Measurements from ENCODE around the gene KRTAP1-3.
"Not testable (repeated sequence)": the region's sequence is repeated elsewhere in the genome, so short reads cannot be mapped to it uniquely, and the experiment has no call there.

Gene KRTAP1-3

DNA sequence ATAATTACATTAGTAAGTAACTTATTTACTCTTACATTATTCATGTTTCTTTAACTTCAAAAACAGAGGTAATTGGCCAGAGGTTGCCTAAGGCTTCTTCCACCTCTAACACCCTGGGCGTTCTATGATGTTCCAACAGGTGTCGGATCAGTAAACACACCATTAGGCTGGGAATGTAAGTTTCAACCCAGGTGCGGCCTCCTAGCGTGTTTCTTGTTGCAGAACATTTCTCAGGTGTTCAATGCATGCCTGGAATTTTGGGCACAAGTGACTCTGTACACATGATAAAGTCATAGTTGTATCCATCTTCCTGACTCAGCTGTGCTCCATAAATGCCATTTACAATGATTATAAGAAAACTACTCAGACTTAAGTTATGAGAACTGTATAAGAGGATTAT is 19.4 kb upstream of the KRTAP1-3 start:
- no peak for DNase-seq (ENCODE audit: low read depth)

DNA sequence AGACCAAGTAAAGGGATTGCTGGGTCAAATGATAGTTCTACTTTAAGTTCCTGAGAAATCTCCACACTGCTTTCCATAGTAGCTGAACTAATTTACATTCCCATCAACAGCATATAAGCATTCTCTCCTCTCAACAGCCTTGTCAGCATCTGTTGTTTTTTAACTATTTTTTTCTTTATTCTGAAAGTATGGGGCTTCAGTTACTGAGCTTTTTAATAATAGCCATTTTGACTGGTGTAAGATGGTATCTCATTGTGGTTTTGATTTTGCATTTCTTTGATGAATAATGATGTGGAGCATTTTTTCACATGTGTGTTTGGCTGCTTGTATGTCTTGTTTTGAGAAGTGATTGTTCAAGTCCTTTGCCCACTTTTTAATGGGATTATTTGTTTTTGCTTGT is 17.9 kb upstream of the KRTAP1-3 start:
- no peak for DNase-seq (ENCODE audit: low read depth)

GRCh38 chr17:41049110-41049509 is 14.4 kb upstream of the KRTAP1-3 start:
- no peak for DNase-seq (ENCODE audit: low read depth)

GRCh38 chr17:41048441-41048840 is 13.8 kb upstream of the KRTAP1-3 start:
- DNase-seq (ENCODE audit: low read depth): no peak

- DNase-seq (ENCODE audit: low read depth): not testable (repeated sequence)
Measured at GRCh38 chr17:41046735-41047465, 12.2 kb upstream of the KRTAP1-3 start, which contains the start of gene KRTAP2-1. Gene KRTAP2-1 (minus strand): TSS chr17:41047316. CDS start chr17:41047267, 49 bp downstream.

DNA sequence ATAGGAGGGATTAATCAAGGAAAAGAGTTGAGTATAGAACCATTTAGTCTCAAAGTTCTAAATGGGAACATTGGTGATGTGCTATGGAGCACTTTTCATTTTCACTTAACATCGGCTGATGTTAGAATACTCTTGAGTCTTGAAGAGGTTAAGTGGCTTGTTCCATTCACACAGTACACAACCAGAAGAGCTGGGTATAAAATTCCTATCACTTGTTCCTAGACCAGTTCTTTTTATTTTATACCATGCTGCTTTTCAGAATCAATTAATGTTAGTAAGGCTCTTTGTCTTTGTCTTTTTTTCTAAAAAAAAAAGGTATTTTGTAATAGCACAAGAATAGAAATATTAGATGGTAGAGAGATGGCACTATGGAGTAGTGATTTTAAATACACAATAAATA is 8.3 kb upstream of the KRTAP1-3 start:
- DNase-seq (ENCODE audit: low read depth): no peak

DNA sequence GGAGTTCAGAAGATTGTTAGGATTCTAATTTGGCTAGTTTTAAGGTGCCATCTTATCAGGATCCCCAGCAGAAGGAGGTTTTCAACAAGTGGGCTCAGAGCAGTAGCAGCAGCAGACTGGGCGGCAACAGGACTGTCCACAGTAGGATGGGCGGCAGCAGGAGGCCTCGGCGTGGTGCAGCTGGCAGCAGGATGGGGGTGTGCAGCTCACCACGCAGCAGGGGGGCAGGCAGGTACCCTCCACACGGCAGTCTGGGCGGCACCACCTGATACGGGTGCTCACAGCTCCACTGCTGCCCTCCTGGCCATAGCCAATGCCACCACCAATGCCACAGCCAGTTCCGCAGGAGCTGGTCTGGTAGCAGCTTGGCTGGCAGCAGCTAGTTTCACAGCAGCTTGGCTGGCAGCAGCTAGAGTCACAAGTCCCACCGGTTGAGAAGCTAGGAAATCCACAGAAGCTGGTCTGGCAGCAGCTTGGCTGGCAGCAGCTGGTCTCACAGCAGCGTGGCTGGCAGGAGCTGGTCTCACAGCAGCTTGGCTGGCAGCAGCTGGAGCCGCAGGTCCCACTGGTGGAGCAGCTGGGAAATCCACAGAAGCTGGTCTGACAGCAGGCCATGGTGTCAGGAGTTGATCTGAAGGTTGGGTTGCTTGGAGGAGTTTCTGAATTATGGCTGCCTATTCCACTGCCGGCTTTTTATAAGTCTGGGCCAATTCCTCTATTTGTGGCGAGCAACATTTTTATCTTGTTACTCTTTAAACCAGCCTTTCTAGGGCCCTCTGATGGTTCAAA is 6.3 kb upstream of the KRTAP1-3 start, which contains the start of gene KRTAP1-1:
TSS of gene KRTAP1-1 (minus strand) at position 668 of the 789 bp plus-strand sequence. CDS start at position 615, 53 bp downstream.
- not testable (repeated sequence) for DNase-seq (ENCODE audit: low read depth)

DNA sequence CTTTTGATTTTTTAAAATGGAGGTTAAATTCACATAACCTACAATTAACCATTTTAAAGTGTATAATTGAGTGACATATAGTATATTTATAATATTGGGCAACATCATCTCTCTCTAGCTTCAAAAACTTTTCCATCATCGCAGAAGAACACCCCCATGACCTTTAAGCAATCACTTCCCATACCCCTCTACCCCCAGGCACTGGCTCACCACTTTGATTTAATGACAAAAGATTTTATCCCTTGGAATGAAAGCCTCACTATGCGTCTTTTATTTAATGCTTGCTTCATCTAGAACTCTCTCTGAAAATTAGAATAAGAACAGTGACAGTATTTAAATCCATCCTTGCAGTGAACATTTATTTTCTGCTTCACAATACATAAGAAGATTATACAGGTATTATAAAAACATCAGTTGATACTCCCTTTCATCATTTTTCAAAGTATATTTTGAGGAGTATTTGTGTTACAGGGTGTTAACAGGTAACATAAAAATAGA is 3.2 kb upstream of the KRTAP1-3 start:
- no peak for DNase-seq (ENCODE audit: low read depth)

DNA sequence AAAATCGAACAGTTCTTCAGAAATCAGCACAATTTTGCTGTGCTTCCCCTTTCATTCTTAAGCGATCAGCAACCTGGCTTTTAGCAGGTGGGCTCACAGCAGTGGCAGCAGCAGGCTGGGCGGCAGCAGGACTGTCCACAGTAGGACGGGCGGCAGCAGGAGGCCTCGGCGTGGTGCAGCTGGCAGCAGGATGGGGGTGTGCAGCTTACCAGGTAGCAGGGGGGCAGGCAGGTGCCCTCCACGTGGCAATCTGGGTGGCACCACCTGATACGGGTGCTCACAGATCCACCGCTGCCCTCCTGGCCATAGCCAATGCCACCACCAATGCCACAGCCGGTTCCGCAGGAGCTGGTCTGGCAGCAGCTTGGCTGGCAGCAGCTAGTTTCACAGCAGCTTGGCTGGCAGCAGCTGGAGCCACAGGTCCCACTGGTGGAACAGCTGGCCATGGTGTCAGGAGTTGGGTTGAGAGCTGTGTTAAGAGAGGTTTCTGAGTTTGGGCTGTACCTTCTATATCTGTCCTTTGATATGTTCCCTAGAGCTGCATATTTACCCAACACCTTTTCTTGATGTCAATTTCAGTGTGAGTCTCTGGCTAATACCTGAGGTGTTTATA is 4.9 kb downstream of the KRTAP1-3 start, which contains the start of gene KRTAP1-4:
TSS of gene KRTAP1-4 (minus strand) at position 563 of the 613 bp plus-strand sequence. CDS start at position 446, 117 bp downstream.
- DNase-seq (ENCODE audit: low read depth): no peak

DNA sequence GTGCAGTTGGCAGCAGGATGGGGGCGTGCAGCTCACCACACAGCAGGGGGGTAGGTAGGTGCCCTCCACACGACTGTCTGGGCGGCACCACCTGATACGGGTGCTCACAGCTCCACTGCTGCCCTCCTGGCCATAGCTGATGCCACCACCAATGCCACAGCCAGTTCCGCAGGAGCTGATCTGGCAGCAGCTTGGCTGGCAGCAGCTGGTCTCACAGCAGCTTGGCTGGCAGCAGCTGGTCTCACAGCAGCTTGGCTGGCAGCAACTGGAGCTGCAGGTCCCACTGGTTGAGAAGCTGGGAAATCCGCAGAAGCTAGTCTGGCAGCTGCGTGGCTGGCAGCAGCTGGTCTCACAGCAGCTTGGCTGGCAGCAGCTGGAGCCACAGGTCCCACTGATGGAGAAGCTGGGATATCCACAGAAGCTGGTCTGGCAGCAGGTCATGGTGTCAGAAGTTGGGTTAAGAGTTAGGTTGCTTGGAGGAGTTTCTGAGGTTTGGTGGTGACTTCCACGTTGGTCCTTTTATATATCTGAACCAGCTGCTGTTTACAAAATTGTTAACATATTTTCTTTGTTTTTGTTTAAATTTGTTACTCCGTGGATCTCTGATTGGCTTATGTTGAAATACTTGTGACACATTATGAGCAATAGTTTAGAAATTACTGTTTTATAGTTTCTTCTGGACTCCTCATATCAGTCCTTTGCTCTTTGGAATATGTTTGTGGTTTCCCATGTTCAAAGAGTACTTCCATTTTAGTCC is 7.8 kb downstream of the KRTAP1-3 start, which contains the start of gene KRTAP1-5:
TSS of gene KRTAP1-5 (minus strand) at position 494 of the 757 bp plus-strand sequence. CDS start at position 441, 53 bp downstream.
- no peak for DNase-seq (ENCODE audit: low read depth)

DNA sequence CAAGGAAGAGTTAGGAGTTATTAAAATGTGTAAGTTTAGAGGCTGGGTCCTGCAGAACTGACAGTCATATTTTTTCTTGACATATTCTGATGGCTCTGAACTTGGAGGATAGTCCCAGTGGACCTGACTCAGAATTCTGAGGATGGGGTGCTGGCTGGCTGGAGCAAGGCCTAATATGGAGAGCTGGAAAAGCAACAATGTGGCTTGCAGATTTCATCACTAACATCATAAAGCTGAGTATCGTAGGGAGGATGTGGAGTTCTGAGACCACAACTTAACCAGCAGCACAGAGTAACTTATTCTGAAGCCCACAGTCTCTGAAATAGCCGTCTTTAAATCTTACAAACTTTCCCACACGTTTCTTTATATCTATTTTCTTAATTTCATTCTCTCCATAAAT is 10.0 kb downstream of the KRTAP1-3 start:
- no peak for DNase-seq (ENCODE audit: low read depth)

DNA sequence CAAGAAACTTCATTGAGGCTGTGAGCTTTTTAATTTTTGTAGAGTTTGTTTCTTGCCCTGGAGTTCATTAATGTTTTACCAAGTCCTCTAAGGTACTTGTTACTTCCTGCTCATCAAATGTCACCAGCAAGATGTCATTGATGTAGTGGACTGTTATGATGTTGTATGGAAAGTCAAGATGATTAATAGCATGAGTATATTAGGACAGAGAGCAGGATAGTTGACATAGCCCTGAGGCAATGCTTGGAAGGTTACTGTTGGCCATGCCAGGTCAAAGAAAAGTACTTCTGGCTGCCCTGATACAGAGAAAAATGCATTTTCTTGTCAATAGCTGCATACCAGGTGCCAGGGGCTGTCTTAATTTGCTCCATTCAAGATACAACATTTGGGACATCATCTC is 14.3 kb downstream of the KRTAP1-3 start:
- DNase-seq (ENCODE audit: low read depth): no peak

DNA sequence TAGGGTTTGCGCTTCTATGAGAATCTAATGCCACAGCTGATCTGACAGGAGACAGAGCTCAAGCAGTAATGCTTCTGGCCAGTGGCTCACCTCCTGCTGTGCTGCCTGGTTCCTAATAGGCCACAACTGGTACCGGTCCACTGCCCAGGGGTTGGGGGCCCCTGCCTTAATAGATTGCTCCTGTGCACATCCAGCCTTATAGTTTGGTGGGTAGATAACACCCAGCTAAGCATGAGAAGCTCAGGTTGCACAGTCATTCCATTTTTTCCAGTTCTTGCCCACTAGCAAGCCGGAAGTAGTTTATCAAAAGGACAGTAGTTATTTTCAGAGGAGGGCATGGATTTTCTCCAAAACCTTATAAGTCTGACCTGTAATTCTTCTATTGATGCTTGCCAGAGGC is 15.3 kb downstream of the KRTAP1-3 start:
- DNase-seq (ENCODE audit: low read depth): no peak

DNA sequence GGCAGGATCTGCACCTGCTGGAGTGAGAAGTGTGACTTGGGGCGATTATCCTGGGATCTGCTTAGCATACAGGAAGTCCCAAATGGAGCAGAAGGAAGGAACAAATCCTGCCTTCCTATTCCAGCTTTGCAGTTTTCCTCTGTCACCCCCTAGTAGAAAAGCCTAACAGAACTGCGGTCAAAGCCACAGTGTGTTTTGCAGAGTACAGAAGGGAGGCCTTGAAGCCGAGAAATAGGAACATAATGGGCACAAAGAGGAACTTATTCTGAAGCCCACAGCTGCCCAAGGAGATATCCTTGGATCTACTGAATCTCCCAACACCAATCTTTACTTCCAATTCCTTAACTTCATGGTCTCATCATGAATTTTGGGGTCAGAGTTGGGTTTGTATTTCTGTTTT is 16.1 kb downstream of the KRTAP1-3 start:
- DNase-seq (ENCODE audit: low read depth): no peak

DNA sequence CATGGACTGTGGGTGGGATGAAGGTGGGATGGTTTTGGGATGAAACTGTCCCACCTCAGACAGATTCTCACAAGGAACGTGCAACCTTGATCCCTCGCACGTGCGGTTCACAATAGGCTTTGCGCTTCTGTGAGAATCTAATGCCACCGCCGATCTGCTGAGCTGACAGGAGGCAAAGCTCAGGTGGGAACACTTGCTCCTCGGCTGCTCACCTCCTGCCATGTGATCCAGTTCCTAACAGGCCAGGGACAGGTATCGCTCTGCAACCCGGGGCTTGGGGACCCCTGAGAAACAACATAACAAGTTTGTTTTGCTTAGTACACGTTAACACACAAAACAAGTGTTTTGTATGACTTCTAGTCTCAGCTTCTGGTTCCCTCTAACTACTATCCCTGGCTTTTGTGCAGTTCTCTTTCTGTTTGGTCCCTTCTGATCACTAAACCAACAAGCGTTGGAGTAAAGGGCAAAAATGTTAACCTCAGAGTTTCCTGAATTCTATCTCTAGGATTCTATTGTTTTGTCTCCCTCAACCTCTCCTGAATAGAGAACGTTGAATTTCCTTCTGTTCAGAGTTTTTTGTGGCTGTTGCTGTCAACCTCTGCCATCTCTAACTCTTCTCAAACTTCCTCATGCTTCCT is 18.0 kb downstream of the KRTAP1-3 start:
- DNase-seq (ENCODE audit: low read depth): no peak

DNA sequence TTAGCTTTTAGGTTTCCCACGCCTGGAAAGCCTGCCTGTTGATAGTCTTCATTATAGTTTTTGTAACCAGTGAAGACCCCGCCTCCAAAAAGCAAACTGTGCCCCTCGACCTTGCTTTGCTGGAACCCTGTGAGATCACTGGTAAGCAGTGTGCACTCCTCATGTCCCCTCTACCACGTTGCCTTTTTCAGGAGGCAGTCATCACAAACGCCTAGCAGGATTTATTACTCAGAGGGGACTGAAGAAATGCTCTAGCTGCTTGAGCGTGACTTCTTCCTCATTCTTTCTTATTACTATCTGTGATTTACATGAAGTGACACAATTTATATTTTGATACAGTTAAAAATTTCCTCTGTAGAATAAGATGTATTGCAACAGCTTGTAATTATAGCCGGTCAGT is 19.2 kb downstream of the KRTAP1-3 start:
- no peak for DNase-seq (ENCODE audit: low read depth)

DNA sequence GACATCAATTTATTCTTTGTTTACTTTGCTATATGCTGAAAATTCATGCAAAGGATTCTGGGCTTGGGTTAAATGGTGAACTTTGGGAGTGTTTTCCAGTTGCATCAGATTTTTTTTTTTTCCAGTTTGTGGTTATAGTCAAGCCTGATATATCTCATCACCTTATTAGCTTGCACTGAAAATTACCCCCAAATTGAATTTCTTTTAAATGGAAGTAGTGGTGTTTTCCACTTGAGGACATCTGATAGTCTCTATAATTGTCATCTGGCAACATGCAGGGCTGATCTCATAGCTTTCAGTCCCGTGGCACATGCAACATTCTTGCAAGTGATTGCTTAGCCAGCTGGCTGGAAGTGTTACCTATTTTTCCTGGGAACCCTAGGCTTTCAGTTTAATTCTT is 21.1 kb downstream of the KRTAP1-3 start:
- DNase-seq (ENCODE audit: low read depth): no peak

GRCh38 chr17:41013181-41013580 is 21.5 kb downstream of the KRTAP1-3 start:
- DNase-seq (ENCODE audit: low read depth): no peak

GRCh38 chr17:41012326-41013120 is 22.2 kb downstream of the KRTAP1-3 start:
- DNase-seq (ENCODE audit: low read depth): no peak

DNA sequence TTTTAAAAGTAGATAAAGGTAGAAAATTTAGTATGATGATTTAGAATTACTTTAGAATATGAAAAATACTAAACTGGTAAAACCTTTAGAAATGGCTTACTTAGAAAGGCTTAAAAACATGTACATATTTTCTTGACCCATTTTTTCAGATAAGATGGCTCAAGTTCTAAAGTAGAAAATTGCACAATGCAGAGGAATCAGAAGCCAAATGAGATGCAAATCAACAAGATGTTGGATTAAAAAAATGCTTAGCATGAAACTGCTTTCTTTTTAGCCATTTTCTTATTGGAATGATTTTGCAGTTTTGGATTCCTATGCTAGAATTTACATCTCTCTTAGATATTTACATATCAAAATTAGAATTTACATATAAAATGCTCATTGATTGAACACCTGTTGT is 24.2 kb downstream of the KRTAP1-3 start:
- no peak for DNase-seq (ENCODE audit: low read depth)

Measured in stimulated activated CD8-positive, alpha-beta memory T cell treated with anti-CD3 and anti-CD28 coated beads, Interleukin-12 subunit alpha, Interleukin-12 subunit beta, amount 100 ng/mL, for 1 hour (primary cell).